ENCODE data around the gene CNTN4. TPM values are rescaled to one million over a fixed set of nuclear protein-coding genes. Genes with fewer than 3 reads are reported as not detected.

CNTN4 gene
- total RNA-seq, 4 donors from 2014 or later, result 33.6 to 112 (median 53.1) TPM

DNA sequence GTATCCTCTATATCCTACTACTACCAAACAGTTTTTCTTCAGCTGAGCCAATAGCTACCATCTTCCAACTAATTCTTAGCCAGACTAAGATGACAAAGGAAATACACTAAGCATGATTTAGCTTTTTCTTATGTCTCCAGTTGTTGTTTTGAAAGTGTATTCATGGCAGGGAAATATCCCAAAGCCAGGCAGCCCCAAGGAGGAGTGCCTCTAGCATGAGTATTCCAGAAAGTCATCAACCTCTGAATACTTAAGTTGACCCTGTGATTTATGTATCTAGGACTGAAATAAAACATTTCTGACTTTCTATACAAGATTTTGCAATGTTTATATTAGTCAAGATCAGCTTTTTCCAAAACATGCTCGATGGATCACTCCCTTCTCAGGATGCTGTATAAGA is 562.4 kb downstream of the CNTN4 start:
- intact Hi-C loops (cut with DNase I), result no loop called here
- H3K27ac ChIP-seq, result no peak overlapping the region
- WGBS, 2 donors, result 86 to 91% methylated on average over 1 of the region's 1 CpG
- H3K9me3 ChIP-seq, result no peaks in the 10 kb centered on the region
- no peak overlapping the region for H3K4me3 ChIP-seq (replicated peaks in 1 of 3)
- no peak for DNase-seq
- H3K27me3 ChIP-seq, result no peaks in the 10 kb centered on the region
- no peaks in the 10 kb centered on the region for H3K36me3 ChIP-seq
- H3K4me1 ChIP-seq, result no peaks in the 10 kb centered on the region
- TF ChIP-seq POLR2A (IDR thresholded peaks at IDR 0.05), result no peak
- TF ChIP-seq, protein P1, sequence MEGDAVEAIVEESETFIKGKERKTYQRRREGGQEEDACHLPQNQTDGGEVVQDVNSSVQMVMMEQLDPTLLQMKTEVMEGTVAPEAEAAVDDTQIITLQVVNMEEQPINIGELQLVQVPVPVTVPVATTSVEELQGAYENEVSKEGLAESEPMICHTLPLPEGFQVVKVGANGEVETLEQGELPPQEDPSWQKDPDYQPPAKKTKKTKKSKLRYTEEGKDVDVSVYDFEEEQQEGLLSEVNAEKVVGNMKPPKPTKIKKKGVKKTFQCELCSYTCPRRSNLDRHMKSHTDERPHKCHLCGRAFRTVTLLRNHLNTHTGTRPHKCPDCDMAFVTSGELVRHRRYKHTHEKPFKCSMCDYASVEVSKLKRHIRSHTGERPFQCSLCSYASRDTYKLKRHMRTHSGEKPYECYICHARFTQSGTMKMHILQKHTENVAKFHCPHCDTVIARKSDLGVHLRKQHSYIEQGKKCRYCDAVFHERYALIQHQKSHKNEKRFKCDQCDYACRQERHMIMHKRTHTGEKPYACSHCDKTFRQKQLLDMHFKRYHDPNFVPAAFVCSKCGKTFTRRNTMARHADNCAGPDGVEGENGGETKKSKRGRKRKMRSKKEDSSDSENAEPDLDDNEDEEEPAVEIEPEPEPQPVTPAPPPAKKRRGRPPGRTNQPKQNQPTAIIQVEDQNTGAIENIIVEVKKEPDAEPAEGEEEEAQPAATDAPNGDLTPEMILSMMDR (IDR thresholded peaks at IDR 0.05), result no peak

DNA sequence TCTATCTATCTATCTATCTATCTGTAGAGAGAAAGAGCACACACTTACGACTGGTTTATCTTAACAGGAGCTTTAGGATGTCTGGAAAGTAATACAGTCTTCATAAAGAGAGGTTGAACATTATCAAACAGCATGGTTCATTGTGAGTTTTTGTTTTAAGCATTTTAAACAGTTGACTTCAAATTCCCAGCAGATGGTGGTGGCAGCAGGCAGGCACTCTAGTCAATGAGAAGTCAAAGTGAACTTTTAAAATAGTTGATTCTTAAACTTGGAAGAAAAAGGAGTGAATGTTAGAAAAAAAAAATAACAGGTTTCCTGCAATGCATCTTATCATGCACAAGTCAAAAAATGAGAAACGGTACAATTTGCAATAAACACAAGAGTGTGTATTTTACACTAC is 578.8 kb downstream of the CNTN4 start:
- 84 to 88% methylated on average over 2 of the region's 2 CpGs for WGBS, 2 donors

DNA sequence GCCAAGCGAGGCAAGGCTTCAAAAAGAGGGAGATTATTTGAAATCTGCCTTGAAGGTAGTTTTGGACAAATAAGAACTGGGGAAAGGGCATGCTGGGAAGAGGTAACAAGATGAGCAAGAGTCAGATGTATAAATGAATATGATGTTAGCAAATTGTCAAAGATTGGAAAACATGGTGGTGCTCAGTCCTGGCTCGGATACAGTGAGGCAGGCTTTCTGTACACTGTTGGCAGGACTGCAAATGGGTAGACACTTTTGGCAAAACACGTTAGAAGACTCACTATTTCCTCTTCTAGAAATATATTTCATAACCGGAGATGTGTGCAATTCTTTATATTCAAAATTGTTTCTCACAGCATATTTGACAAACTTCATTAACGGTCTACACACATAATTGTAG is 581.6 kb downstream of the CNTN4 start:
- intact Hi-C loops (cut with DNase I), result no loop called here
- Histone ChIP-seq H3K27me3 (no peaks in the 10 kb centered on the region), H3K4me1 (no peaks in the 10 kb centered on the region), H3K36me3 (no peaks in the 10 kb centered on the region), H3K4me3 (replicated peaks in 1 of 3) (no peak overlapping the region), H3K27ac (no peak overlapping the region), H3K9me3 (no peaks in the 10 kb centered on the region)
- 88 to 90% methylated on average over 5 of the region's 5 CpGs for WGBS, 2 donors
- DNase-seq, result no peak
- TF ChIP-seq POLR2A (IDR thresholded peaks at IDR 0.05), result no peak
- TF ChIP-seq, protein P1 (IDR thresholded peaks at IDR 0.05), result no peak

More for the DNA sequence above, 578.8 kb downstream of the CNTN4 start:
- TF ChIP-seq, protein P1 (IDR thresholded peaks at IDR 0.05), result no peak
- no peak for TF ChIP-seq POLR2A (IDR thresholded peaks at IDR 0.05)
- no peak for DNase-seq
- no peaks in the 10 kb centered on the region for H3K9me3 ChIP-seq
- H3K4me1 ChIP-seq, result no peaks in the 10 kb centered on the region
- no peak overlapping the region for H3K27ac ChIP-seq
- H3K27me3 ChIP-seq, result no peaks in the 10 kb centered on the region
- H3K36me3 ChIP-seq, result no peaks in the 10 kb centered on the region
- no peak overlapping the region for H3K4me3 ChIP-seq (replicated peaks in 1 of 3)
- intact Hi-C loops (cut with DNase I), result no loop called here

DNA sequence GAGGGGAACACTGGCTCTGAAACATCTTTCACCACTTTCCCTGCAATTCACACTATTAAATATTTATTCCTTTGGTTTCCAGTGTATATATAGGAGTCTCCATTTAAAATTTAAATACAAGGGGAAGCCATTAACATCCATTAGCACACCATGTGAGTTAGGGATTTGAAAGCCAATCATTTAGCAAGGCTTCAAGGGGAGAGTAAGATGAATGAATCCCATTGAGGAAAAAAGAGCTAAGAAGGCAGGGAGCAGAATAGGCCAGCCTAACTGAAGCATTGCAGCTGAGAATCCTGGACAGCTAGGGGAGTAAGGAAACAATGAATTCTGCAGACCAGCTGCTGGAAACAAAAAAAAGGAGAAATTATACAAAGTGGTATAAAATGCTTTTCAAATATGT is 585.4 kb downstream of the CNTN4 start:
- no peak overlapping the region for H3K4me3 ChIP-seq (replicated peaks in 1 of 3)
- TF ChIP-seq, protein P1 (IDR thresholded peaks at IDR 0.05), result no peak
- no peak for TF ChIP-seq POLR2A (IDR thresholded peaks at IDR 0.05)
- no peaks in the 10 kb centered on the region for H3K36me3 ChIP-seq
- no peak for DNase-seq
- H3K4me1 ChIP-seq, result no peaks in the 10 kb centered on the region
- intact Hi-C loops (cut with DNase I), result no loop called here
- no peak overlapping the region for H3K27ac ChIP-seq
- H3K9me3 ChIP-seq, result no peaks in the 10 kb centered on the region
- no peaks in the 10 kb centered on the region for H3K27me3 ChIP-seq

DNA sequence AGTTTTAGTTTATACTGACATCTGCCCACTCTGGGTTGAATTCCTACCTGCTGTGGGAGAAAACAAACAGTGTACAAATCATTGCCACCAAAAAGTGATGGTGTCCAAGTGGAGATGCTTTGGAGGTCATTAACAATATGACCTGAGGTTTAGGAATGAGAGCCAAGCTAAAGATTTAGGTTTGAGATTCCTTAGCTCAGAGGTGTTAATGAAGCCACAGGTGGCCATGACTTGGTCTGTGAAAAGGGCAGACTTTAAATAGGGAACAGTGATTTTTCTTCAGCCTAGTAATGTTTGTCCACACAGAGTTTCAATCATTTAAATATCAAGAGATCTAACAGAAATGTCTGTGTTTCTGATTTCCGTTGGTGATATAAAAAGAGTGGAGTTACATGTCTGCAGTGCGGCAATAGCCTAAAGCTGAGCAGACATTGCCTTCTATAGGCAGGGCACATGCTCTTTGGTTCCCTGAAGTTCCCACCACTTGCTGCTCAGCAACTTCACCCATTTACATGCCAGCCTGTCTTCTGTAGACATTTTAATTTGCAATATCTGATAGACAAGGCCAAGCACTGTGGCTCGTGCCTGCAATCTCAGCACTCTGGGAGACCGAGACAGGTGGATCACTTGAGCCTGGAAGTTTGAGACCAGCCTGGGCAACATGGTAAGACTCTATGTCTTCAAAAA is 588.3 kb downstream of the CNTN4 start:
- TF ChIP-seq, protein P1 (IDR thresholded peaks at IDR 0.05), result no peak
- TF ChIP-seq POLR2A (IDR thresholded peaks at IDR 0.05), result no peak
- Histone ChIP-seq H3K27ac (no peak overlapping the region), H3K4me1 (no peaks in the 10 kb centered on the region), H3K9me3 (no peaks in the 10 kb centered on the region), H3K4me3 (replicated peaks in 1 of 3) (no peak overlapping the region), H3K36me3 (no peaks in the 10 kb centered on the region), H3K27me3 (no peaks in the 10 kb centered on the region)
- 80 to 81% methylated on average over 4 of the region's 4 CpGs for WGBS, 2 donors
- intact Hi-C loops (cut with DNase I), result no loop called here
- no peak for DNase-seq
